Stimulated activated CD8-positive, alpha-beta memory T cell treated with anti-CD3 and anti-CD28 coated beads, Interleukin-12 subunit alpha, Interleukin-12 subunit beta, amount 100 ng/mL, for 1 hour (primary cell): ENCODE data around the gene SRRM4.
"Not testable (repeated sequence)": the region's sequence is repeated elsewhere in the genome, so short reads cannot be mapped to it uniquely, and the experiment has no call there.

ENCODE experiments used
- DNase-seq: peaks from one replicate; pipeline ENCODE4 v3.0.0-alpha.2; 2020; ENCODE audit warnings: low read depth

The SRRM4 gene

DNA sequence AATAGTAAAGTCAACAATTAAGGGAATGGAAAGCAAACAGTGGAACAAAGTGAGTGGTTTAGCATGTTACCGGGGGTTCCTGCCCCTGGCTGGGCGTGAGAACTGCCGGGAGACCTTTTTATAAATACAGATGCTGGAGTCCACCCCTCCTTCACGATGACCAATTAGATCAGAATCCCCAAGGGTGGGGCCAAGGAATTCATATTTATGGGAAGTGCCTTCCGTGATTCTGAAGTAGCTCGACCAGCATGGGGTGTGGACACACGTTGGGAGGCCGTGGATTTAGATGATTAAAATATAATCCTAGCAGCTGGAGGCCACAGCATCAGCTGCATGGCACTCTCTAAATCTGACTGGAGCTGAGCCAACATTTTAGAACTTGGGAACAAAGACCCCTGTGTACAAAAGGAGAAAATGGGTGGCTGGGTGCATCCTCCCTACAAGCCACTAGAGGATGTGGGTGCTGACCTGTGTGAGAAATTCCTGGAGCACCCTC, 87.9 kb downstream of the SRRM4 start:
- DNase-seq: no peak

DNA sequence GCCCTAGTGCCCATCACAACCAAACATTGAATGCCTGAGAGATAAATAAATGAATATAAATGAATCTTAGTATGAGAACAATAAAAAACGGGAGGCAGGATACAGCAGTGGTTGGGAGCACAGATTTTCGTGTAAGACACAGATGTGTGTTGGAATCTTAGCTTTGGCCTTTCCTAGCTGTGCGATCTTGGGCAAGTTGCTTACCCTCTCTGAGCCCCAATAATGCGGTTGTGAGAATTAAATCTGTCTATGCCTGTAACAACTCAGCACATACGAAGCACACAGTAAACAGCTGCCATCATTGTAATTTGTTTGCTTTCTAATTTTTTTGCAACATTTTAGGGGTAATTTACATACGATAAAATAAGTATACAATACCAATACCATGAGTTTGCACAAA, 89.8 kb downstream of the SRRM4 start:
- DNase-seq: no peak

DNA sequence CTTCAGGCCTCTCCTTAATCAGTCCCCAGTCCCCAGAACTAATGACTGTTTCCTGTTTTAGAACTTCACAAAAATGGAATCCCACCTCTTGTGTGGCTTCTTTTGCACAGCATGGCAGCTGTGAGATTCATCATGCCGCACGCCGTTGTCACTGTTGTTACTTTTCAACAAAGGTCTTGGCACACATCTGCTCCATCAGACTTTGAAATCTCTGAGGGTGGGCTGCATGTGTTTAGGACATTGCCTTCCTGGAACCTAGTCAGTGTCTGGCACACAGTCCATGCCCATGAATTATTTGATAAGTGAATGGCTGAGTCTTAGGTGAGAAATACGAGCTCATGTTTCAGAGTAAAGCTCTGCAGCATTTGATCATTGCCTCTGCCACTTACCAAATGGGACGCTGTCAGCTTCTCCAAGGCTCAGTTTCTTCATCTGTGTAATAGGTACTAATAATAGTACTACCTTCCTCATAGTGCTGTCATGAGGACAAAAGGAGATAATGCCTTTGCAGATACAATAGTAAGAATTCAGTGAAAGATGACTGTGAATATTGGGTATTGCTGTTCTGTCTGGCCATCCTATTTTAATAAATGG, 90.4 kb downstream of the SRRM4 start:
- no peak for DNase-seq

DNA sequence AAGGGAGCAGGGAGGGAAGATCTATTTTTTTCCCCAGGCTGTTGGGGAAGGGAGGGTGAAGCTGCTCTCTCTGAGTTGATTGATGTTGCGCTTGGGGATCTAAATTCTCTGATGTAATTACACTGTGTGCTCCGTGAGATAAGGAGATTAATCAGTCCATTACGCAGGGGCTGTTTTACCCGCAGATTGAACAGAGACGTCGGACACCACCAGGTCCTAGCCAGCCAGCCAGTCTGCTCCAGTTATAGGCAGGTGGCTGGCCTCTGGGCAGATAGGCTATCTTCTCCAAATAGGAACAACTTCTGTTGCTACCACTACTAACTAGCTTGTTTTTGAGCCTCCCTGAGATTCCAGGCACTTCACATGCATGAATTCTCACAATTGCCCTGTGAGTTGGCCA, 91.1 kb downstream of the SRRM4 start:
- no peak for DNase-seq

DNA sequence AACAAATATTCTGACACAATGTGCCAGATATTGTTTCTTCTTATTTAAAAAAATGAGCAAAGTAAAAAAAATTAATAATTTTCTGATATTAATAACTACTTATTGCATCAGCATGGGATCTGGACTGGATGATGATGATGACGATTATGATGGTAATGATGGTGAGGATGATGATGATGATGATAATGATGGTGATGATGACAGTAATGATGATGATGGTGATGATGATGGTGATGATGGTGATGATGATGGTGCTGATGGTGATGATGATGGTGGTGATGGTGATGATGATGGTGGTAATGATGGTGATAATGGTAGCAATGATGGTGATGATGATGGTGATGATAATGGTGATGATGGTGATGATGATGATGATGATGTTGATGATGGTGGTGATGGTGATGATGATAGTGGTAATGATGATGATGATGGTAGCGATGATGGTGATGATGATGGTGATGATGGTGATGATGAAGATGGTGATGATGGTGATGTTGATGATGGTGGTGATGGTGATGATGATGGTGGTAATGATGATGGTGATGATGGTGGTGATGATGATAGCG, 94.0 kb downstream of the SRRM4 start:
- DNase-seq: no peak

DNA sequence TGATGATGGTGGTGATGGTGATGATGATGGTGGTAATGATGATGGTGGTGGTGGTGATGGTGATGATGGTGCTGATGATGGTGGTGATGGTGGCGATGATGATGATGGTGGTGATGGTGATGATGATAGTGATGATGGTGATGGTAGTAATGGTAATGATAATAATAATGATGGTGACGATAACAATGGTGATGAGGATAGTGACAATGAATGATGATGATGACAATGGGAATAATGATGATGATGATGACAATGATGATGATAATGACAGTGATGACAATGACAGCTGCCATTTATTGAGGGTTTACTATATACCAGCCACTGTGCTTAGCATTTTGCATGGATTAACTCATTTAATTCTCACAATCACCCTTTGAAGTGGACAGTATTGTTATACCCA, 94.6 kb downstream of the SRRM4 start:
- DNase-seq: no peak

DNA sequence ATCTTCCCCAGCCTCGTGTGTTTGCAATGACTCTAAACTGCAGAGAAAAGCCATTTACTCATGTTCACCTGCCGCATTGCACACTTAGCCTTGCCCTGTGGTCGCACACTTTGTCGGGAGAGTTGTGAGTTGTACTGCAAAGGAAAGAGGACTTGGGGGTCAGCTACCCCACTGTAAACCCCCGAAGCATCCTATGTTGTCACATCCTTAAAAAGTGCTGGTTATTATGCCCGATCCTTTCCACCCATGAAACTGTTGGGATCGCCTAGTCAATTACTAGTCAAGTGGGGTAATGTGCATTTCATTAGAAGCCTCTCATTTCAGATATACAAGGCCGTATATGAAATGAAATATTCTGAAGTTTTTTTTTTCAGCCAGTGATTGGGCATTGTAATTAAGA, 98.2 kb downstream of the SRRM4 start:
- DNase-seq: no peak

DNA sequence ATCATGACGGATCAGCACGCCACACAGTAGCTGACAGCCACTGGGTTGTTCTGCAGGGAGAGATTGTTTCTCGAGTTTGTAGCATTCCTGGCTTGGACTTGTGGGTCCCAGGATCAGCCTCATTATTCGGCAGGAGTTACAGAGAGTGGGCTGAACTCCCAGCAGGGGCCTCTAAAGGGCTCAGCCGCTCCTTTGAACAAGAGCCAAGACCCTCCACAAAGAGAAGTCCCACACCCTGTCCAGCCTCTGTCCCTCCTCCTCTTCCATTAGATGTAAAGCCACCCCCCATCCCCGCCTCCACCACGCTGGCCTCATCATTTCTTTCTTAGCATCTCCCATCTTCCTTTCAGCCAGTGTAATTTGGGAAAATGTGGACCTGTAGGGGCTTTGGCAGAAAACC, 100.7 kb downstream of the SRRM4 start:
- no peak for DNase-seq

DNA sequence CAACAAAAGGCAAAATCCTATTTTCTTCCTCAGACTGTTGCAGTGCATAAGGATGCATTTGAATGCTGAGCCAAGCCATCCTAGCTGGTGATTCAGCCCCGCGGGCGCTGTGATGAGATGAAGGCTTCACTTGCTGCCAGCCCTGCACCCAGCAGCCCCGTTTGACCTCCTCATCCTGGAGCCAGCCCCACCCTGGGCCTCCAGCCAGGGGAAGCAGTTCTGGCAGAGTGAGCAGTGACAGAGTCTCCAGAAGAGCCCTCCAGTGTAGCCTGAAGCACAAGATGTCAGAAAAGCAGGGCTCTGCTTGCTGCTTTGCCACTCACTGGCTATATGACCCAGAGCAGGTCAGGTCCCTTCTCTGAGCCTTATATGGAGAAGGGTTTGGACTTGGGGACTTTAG, 101.2 kb downstream of the SRRM4 start:
- DNase-seq: no peak

DNA sequence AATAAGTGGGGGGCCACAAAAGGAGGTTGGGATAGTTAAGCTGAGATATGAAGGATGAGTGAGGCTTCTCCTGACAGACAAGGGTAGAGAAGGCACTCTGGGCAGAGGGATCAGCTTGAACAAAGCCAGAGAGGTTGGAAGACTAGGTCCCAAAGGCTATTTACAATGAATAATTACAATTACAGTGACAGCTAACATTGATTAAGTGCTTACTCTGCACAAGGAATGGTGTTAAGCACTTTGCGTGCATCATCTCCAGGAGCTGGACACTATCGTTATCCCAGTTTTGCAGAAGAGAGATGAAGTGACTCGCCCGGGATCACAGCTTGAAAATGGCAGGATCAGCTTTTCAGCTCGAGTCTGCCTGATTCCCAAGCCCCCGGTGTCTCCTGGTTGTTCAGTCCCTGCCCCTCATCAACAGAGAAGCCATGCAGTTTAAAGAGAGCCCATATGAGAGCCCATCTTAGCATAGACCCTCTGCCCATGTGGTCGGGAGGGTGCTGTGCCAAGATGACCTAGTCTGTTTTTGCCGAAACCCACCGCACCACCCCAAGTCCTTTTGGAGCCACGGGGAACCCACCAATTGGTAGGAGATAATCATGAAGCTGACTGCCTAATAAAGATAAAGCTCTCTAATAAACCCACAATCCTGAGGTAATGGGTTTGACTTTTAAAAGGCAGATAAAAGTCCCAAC, 107.5 kb downstream of the SRRM4 start:
- DNase-seq: no peak

DNA sequence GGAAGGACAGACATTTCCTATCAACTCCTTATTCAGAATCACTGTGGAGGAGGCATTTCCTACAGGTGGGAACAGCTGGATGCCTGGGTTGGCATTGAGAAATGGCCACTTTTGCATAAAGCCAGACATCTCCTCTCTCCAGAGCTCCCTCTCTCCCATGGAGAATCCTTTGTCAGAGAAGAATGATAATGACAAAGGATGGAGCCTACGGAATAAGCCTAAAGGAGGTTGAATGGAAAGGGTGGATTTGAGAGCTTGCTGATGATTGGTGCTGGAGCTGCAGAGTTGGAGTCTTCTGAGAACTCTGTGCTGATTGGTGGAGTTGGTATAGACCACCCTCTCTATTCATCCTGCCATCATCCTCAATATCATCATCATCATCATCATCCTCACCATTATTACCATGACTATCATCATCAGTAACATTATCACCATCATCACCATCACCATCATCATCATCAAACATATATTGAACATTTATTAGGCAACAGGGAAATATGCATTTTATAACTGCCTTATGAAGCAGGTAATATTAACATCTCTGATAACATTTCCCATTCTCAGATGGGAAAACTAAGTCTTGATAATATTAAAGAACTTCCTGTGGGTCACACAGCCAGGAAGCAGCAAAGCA, 108.2 kb downstream of the SRRM4 start:
- no peak for DNase-seq

DNA sequence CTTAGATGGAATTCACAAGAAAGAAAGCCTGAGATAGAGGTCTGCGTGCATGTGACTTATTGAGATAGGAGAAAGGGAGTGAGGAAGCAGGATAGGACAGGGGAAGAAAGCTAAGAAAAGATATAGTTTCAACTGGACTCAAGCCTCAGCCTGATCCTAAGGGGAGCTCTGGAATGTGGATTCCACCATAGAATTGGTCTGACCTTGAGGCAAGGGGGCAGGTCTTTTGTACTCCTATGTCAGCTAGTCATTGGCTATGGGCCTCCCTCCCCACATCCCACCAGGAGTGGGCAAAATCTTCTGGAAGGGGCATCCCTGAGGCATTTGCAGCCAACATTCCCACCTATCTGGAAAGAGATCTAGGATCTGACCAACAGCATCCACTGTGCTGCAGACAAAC, 108.9 kb downstream of the SRRM4 start:
- no peak for DNase-seq

DNA sequence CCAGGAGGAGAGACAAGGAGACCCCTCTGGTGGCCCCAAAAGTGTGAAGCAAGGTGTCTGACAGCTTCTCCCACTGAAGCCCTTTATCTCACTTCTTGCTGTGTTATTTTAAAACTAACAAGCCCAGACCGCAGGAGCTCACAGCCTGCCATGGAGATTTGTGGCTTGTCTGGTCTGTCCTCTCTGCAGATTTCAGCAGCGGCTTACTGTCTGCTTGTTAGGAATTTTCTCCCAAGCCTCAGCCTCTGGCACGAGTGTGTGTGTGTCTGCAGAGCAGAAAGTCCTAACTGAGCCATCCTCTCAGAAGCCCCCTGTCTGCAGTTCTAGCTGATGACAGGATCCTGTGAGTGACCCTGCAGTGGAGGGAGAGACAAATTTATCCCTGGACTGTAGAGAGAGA, 109.5 kb downstream of the SRRM4 start:
- DNase-seq: no peak

DNA sequence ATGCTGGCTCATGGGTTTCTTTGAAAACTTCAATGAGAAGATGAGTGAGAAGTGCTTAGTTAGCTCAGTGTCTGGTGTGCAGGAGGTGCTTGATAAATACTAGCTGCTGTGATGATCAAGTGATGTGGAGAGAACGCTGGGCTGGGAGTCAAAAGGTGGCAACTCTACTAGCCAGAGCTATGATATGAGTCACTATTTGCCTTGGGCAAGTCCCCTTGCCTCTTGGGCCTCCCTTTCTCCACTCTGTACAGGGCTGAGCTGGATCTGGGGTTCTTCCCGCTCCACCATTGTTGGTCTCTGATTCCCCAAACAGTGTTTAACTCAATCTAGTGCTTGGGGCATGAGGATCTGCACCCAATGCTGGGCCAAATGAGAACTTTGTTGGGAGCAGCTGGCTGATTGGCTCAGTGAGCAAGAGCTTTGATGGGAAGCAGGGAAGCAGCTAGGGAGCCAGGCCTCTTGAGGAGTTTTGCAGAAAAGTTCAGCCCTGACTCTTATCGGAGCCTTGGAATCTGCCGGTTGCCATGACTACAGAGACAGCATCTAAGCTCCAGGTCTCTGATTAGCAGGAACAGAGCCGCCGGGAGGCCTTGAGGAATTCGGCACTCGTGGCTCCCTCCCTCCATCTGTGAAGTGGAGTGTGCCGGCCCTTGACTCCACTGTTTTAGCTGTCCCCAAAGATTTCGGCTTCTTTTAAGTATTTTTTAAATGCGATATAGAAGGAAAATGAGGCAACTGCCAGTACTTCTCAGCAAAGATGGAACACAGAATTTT, 115.3 kb downstream of the SRRM4 start:
- no peak for DNase-seq

DNA sequence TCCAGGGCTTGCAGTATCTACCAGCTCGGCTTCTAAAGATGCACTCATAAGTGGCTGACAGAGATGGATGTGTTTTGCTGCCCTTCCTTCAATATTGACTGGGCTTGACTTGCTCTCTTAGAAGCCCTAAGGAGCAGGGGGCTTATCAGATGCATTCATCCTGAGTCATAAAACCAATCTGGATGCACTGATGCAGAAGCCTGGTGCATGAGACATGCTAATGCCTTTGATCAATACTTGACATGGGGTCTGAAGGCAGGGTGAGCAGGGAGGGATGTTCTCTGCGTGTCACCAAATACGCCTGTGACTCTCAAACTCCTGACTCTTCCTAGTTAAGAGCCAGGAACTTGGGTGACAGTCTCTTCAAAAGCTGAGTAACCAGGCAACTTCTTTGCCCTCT, 119.6 kb downstream of the SRRM4 start:
- no peak for DNase-seq

DNA sequence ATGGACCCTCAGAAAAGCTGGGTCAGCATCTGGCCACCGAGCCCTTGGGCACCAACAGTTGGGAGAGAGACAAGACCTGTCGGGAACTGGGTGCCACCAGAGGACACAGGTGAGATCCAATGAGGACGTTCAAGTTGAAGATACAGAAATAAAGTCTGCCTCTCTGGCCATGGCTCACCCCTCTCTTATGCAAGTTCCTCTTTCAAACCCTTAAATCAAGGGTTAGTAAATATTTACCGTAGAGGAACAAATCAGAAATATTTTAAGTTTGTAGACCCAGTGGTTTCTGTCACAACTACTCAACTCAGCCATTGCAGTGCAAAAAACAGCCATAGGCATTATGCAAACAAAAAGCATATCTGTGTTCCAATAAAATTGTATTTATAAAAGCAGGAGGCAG, 120.9 kb downstream of the SRRM4 start:
- no peak for DNase-seq

DNA sequence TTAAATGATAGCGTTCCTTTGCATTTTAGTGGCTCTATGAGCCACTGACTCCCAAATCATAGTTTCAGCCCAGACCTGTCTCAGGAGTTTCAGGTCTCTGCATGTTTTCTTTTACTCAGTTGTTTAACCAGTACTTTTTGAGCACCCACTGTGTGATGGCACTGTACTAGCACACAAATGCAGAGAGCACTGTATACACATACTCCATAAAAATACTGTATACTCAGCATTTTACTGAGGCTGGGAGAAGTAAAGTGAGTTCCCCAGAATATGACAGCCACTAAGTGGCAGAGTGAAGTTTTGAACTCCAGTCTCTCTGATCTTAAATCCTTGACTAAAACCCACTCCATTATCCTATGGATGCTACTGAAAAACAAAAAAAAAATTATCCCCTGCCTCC, 121.4 kb downstream of the SRRM4 start:
- no peak for DNase-seq

DNA sequence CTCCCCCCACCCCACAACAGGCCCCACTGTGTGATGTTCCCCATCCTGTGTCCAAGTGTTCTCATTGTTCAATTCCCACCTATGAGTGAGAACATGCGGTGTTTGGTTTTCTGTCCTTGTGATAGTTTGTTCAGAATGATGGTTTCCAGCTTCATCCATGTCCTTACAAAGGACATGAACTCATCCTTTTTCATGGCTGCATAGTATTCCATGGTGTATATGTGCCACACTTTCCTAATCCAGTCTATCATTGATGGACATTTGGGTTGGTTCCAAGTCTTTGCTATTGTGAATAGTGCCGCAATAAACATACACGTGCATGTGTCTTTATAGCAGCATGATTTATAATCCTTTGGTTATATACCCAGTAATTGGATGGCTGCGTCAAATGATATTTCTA, 123.6 kb downstream of the SRRM4 start:
- not testable (repeated sequence) for DNase-seq

DNA sequence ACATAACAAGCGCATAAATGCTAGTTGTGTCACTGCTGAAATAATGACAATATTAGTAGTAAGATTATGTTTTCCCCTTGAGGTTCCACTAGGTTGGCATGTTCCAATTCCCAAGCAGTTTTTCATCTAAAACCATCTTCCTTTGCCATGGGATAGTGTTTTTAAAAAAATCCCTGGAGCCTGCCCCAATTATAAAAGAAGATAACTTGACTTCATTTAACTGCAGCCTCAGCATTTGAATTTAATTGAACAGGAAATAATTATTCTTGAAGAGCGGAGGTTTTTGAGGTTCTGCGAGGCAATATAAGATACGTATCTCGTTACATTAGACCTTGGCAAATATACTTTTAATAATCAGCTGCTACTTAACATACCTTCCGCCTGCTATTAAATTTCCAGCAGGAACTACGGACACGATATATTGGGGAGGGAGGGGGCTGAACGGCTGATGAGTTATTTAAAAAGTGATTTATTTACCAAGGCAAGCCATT, 132.2 kb downstream of the SRRM4 start:
- DNase-seq: no peak

DNA sequence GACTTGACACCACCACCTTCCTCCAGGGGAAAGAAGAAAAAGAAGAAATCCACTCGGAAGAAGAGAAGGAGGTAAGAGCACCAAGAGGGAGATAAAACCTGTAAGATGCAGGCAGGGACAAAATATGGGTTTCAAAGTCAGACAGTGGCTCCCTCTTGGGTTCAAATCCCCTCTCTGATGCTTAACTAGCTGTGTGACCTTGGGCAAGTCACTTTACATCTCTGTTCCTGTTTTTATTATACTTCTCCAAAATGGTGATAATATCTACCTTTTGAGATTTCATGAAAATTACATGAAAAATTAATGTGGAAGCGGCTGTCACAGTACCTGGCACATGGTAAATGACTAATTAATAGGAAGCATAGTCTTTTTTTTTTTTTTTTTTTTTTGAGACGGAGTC, 133.0 kb downstream of the SRRM4 start:
- no peak for DNase-seq

DNA sequence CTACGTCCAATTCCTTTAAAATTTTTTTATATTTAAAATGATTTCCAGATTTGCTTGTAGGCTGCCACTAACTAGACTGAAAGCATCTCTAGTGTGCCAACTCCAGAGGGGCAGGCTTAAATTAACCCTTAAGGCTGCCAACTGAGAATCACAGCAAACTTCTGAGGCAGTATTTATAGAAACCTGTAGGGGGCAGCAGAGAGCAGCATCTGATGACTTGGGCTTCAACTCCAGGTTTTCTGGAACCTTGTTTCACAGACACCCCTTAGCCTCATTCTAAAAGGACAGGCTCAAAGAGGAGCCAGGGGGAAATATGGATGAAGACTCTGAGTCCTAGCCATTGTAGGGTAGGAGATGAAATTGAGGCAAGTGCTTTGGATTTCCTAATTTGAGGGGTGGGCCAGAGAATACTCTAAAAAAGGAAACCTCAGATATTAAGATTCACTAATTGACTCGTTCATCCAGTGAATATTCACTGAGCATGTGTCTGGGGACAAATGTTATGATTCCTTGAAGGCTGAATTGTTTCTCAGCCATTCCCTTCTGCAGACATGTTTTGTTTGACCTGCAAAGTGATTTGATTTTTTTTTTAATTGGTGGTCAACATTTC, 134.1 kb downstream of the SRRM4 start:
- DNase-seq: no peak

DNA sequence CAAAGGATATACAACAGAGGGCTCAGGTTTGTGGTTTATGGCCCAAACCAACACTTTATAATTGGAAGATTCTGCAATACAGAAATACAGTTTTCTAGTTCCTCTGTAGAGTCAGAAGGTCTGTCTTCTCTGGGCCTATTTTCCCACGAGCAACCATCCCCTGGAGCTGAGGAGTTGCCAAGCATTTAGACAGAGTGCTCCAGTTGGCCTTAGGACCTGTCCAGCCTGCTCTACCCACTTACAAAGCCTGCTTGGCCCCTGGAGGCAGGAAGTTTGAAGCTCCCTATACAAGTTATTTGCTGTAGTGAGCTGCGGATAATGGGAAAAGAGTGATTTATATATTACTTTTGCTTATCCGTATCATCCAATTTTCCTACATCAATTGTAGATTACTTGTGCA, 136.6 kb downstream of the SRRM4 start:
- DNase-seq: no peak
